Stimulated activated CD8-positive, alpha-beta memory T cell treated with anti-CD3 and anti-CD28 coated beads, Interleukin-4, amount 100 ng/mL, for 4 hours (primary cell): Measurements from ENCODE around the gene KRT79.
"Not testable (repeated sequence)": the region's sequence is repeated elsewhere in the genome, so short reads cannot be mapped to it uniquely, and the experiment has no call there.

Source experiments
- DNase-seq, 2 donors: peaks; one replicate each; pipeline ENCODE4 v3.0.0-alpha.2; 2020; ENCODE audit warnings: low read depth in 2 of 2, low spot score in 1 of 2

The KRT79 gene

DNA sequence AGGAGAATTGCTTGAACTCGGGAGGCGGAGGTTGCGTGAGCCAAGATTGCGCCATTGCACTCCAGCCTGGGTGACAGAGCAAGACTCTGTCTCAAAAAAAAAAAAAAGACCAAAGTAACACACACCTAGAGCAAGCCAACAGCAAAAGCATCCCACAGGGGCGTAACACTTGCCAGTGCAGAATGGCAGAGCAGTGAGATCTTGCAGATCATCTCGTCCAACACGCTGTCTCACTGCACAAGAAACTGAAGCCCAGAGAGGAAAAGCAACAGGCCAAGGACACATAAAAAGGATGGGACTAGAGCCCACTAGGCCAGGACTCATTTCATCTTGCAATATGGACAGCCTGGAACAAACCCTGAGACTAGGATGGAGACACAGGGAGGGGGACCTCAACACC is 27.4 kb upstream of the KRT79 start:
- DNase-seq, result no peak

GRCh38 chr12:52860102-52860823 is 26.2 kb upstream of the KRT79 start:
- no peak for DNase-seq

DNA sequence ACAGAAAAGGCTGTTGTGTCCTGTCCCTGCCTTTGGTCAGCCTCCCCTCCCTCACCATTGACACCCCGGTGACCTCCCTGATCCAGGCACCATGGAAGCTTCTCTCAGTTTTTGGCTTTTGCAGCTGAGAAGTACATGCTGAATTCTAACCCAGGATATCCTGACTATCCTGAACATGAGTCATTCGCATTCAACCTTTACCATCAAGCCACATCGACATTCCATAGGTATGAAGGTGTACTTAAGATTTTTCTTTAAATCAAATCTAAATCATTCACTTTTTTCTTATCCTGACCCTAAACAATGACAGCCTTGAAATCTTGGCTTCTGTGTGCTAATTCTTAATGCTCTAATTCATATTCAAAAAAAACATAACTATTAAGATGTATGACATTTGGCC is 23.4 kb upstream of the KRT79 start:
- DNase-seq, result no peak

DNA sequence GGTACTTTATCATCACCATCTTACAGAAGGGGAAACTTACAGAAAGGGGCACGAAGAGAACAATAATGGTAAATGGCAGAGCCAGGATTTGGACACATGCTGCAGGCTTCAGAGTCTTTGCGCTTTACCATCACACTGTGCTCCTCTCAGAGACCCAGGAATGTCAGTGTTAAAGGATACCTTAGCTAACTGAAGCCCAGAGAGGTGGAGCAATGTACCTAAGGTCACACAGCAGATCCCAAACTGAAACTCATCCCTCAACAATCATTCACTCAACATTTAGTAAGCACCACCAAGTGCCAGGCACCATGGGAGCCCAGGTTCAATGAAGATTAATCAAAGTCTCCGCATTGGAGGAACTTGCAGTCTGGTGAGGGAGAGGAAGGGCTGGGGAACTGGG is 22.7 kb upstream of the KRT79 start:
- DNase-seq, result no peak

GRCh38 chr12:52856077-52856476 is 22.0 kb upstream of the KRT79 start:
- not testable (repeated sequence) for DNase-seq

DNA sequence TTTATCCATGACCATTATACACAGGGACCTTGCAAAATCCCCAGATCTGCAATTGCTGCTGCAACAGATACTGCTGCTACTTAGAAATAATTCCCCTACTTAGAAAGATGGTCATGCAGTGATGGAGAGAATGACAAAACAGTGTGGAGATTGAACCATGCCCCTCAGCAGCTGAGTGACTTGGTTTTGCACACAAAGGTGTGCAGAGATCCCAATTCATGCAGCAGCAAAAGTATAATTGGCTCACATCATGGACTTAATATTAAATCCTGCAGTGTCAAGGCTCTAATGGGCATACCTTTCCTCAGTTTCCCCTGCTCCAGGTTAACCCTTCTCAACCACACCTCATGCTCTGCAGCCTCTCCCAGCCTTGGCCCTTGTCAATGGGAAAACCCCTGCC is 17.7 kb upstream of the KRT79 start:
- no peak for DNase-seq

GRCh38 chr12:52850681-52851080 is 16.6 kb upstream of the KRT79 start:
- no peak for DNase-seq

DNA sequence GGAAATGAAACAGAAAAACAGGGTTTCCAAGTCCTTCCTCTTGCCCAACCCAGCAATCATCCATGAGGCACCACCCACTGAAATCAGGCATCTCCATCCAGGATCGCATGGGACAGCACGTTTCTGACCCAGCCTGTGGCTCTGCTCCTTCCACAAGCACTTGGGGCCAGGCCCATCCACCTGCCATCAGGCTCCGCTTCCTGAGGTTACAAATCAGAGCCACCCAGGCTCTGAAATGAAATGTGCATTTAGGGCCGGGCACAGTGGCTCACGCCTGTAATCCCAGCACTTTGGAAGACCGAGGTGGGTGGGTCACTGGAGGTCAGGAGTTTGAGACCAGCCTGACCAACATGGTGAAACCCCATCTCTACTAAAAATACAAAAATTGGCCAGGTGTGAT is 15.4 kb upstream of the KRT79 start:
- DNase-seq, result no peak

DNA sequence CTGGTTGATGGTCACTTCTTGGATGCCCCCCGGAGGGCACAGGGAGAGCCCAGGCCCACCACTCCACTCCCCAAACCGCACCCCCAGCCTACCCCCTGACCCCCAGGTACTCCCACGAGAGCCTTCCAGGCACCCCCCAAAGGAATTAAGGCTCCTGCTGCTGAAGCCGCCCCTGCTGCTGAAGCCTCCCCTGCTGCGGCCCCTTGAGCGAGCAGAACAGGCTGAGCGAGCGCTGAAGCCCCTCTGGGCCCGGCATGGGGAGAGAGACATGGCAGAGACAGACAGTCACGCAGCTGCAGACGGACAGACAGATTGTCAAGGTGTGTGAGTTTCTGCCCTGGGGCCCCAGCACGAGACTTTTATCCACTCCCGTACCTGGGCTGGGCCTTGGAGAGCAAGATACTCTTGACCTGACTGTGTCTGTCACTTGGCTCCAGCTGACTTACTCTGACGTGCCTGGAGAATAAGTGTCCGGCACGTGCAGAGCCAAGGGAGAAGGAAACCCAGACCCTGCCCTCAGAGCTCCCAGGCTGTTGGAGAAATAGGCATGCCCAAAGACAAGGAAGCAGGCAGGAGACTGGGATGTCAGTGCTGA is 14.6 kb upstream of the KRT79 start, which contains the start of gene KRT78:
Gene KRT78, minus strand, starts transcription at position 334 of the 595 bp plus-strand sequence. Its CDS starts 64 bp downstream, at position 270.
- DNase-seq, result no peak

- no peak for DNase-seq
Observed at GRCh38 chr12:52847335-52848102, 13.4 kb upstream of the KRT79 start.

GRCh38 chr12:52846356-52846970 is 12.4 kb upstream of the KRT79 start:
- DNase-seq, result no peak

- no peak for DNase-seq
Observed at GRCh38 chr12:52845946-52846345, 11.8 kb upstream of the KRT79 start.

GRCh38 chr12:52844386-52844785 is 10.3 kb upstream of the KRT79 start:
- DNase-seq, result no peak

DNA sequence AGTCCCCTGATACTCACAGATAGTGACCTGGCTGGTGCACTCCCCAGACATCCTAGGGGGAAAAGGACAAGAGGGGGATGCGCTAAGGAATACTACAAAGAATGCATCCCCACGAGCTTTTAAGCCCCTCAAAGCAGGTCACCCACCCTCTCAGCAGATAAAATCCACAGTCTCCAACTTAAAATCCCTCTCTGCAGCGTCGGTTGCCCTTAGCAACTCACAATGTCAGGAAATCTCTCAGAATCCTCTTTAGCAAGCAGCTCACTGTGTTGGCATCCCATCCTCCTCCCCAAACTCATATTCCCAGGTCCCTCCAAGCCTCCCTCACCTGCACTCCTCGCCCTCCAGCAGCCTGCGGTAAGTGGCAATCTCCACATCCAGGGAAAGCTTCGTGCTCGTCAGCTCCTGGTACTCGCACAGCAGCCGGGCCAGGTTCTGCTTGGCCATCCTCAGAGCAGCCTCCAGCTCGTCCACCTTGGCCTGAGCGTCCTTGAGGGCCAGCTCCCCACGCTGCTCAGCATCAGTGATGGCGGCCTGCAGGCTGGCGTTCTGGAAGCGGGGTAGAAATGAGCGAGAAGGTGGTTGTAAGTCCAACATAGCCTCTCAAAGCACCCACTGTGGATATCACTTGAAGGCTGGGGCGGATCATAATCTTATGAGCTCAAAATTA is 5.5 kb upstream of the KRT79 start:
- no peak for DNase-seq

DNA sequence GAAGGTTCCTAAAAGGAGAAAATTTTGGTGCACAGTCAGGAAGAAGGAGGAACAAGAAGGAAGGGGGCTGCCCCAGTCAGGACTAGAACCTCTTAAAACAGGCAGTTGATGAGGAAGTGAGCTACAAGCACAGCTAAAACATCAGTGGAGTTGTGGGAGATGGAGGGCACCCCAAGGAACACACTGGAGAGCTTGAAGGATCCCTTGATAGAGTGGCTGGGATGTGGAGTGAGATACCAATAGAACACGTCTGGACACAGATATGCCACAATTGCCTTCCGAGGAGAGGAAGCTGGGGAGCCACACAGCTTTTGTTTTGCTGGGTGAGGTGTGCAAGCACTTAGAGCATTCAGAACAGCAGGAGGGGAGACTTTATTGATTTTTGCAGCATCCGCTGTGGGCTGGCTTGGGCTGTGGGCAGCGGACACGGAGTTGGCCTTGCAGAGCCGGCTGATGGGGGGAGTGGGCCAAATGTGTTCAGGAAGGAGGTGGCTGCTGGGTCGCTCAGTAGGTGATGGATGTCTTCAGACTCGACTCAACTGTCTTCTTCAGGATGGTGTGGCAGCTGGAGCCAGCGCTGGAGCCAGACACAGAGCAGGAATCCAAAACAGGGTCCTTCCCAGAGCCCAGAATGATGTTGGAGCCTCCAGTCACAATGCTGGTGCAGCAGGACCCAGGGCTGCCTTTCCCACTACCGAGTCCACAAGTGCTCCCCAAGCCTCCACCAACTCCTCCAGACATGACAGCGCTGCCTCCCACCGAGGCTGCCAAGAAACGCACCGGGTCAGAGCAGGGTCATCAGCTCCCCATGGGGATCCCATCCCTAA is 4.7 kb upstream of the KRT79 start:
- DNase-seq, result no peak

GRCh38 chr12:52837781-52838608 is 3.9 kb upstream of the KRT79 start:
- DNase-seq, result no peak

DNA sequence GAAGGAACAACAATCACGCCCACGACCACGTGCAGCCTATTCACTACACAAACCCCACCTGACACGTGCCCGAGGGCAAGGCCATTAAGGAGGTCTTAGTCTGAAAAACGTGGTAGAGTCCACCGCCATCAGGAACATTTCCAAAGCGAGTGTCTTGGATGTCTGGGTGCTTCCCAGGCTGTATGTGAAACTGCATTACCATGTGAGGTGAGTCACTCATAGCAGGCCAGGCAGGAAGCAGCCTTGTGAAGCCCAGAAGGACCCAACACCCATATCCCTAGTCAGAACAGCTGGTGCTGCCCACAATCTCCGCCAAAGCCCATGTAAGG is 3.3 kb upstream of the KRT79 start:
- no peak for DNase-seq

- DNase-seq, result no peak
Observed at GRCh38 chr12:52836491-52837412, 2.6 kb upstream of the KRT79 start.
